Caki2 (cell line): ENCODE data around the gene RAB6B. TPM values are rescaled to one million over a fixed set of nuclear protein-coding genes. Genes with fewer than 3 reads are reported as not detected.
A peak's percentile ranks its signal among the peaks of the same experiment; 100 is the strongest.

Experiments used
- DNase-seq: peaks from one replicate; pipeline ENCODE4 v3.0.0-alpha.2; 2015; ENCODE audit warnings: low read depth
- in situ Hi-C: cut with HindIII; loops from 2 replicates; pipeline ENCODE4 v1.10.0; 2016; ENCODE audit warnings: low sequenced_read_pairs, low pct_unique_long_range_greater_than_20kb, mixed read lengths
- total RNA-seq: library from RNA; depleted of rRNA; stranded (reverse); fragments of >200 nt; shearing (Covaris generic); gene quantifications from 2 replicates; pipeline ENCODE4 v1.2.3, GENCODE V29; 2014; ENCODE audit warnings: low replicate concordance; rRNA removed

RAB6B gene
- 0.07 TPM in 1 of 2 replicates, not detected in the other for total RNA-seq

- in situ Hi-C loops, result no loop called here
- peak; percentile 45 for DNase-seq
Observed at GRCh38 chr3:133895208-133896001, at the start of gene RAB6B. Gene RAB6B (minus strand): TSS chr3:133895882. CDS start chr3:133895466, 416 bp downstream.

GRCh38 chr3:133944641-133945380 lies 49.1 kb upstream of the RAB6B start:
- DNase-seq, result peak; percentile 81
- in situ Hi-C loops, result no loop called here

GRCh38 chr3:133944181-133944580 lies 48.5 kb upstream of the RAB6B start:
- peak; percentile 61 for DNase-seq
- in situ Hi-C loops, result no loop called here

GRCh38 chr3:133943639-133944141 lies 48.0 kb upstream of the RAB6B start:
- in situ Hi-C loops, result no loop called here
- DNase-seq, result peak; percentile 83

GRCh38 chr3:133943031-133943535 lies 47.4 kb upstream of the RAB6B start:
- in situ Hi-C loops, result no loop called here
- peak; percentile 10 for DNase-seq

GRCh38 chr3:133941415-133941821 lies 45.7 kb upstream of the RAB6B start:
- no peak for DNase-seq
- in situ Hi-C loops, result no loop called here

- no peak for DNase-seq
- in situ Hi-C loops, result no loop called here
Observed at GRCh38 chr3:133940536-133940935, 44.9 kb upstream of the RAB6B start.

GRCh38 chr3:133939463-133939835 lies 43.8 kb upstream of the RAB6B start:
- in situ Hi-C loops, result no loop called here
- DNase-seq, result no peak

GRCh38 chr3:133938770-133939462 lies 43.2 kb upstream of the RAB6B start:
- DNase-seq, result no peak
- in situ Hi-C loops, result no loop called here

GRCh38 chr3:133937756-133938601 lies 42.3 kb upstream of the RAB6B start:
- in situ Hi-C loops, result no loop called here

GRCh38 chr3:133937061-133937686 lies 41.5 kb upstream of the RAB6B start:
- in situ Hi-C loops, result no loop called here

More at GRCh38 chr3:133937756-133938601, 42.3 kb upstream of the RAB6B start:
- DNase-seq, result no peak

GRCh38 chr3:133935843-133936769 lies 40.4 kb upstream of the RAB6B start:
- no peak for DNase-seq
- in situ Hi-C loops, result no loop called here

More at GRCh38 chr3:133937061-133937686, 41.5 kb upstream of the RAB6B start:
- no peak for DNase-seq

- in situ Hi-C loops, result no loop called here
- DNase-seq, result no peak
Observed at GRCh38 chr3:133934996-133935842, 39.5 kb upstream of the RAB6B start.

- DNase-seq, result no peak
- in situ Hi-C loops, result no loop called here
Observed at GRCh38 chr3:133934073-133934970, 38.6 kb upstream of the RAB6B start.
